ENCODE results near the gene APEX1.
"Not testable (repeated sequence)": the region's sequence is repeated elsewhere in the genome, so short reads cannot be mapped to it uniquely, and the experiment has no call there.

The APEX1 gene

GRCh38 chr14:20499881-20500280 lies 44.9 kb downstream of the APEX1 start:
- no peak for DNase-seq (ENCODE audit: low read depth, low spot score)
- H3K4me3 ChIP-seq (ENCODE audit: low read length) = no peak overlapping the region

GRCh38 chr14:20501346-20501745 lies 46.3 kb downstream of the APEX1 start:
- no peak overlapping the region for H3K4me3 ChIP-seq (ENCODE audit: low read length)
- DNase-seq (ENCODE audit: low read depth, low spot score) = no peak

GRCh38 chr14:20503898-20504297 lies 48.9 kb downstream of the APEX1 start:
- DNase-seq (ENCODE audit: low read depth, low spot score) = no peak

GRCh38 chr14:20506276-20506675 lies 51.2 kb downstream of the APEX1 start:
- not testable (repeated sequence) for H3K4me3 ChIP-seq (ENCODE audit: low read length); DNase-seq (ENCODE audit: low read depth, low spot score)

More at GRCh38 chr14:20503898-20504297, 48.9 kb downstream of the APEX1 start:
- no peak overlapping the region for H3K4me3 ChIP-seq (ENCODE audit: low read length)

- H3K4me3 ChIP-seq (ENCODE audit: low read length); DNase-seq (ENCODE audit: low read depth, low spot score): not testable (repeated sequence)
Measured at GRCh38 chr14:20506752-20507151, 51.7 kb downstream of the APEX1 start.

Measured in Jurkat, Clone E6-1 (cell line).